Stimulated activated CD4-positive, alpha-beta T cell treated with anti-CD3 and anti-CD28 coated beads, TNF-alpha, amount 100 ng/mL, for 24 hours (primary cell): ENCODE measurements around the gene THRB.

Experiments used
- DNase-seq, 3 experiments: peaks; one replicate each; pipeline ENCODE4 v3.0.0-alpha.2; 2020; ENCODE audit warnings: low read depth in 3 of 3

Gene THRB

DNA sequence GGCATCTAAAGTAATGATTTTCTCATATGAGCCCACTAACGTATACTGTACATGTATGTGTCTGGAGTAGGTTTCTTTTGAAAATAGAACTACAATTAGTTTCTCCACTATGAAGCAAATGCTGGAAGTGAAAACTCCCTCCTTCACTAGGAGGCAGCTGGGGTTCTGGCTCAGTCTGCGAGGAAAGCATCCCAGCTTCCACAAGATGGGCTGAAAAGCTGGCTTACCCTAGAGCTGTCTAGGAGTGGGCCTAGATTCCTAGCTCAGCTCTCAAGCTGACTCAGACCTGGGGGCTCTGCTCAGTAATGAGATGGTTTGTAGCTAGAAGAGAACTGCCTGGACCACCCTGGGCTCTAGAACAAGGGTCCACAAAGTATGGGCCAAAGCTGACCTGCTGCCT is 268.3 kb downstream of the THRB start:
- no peak for DNase-seq

DNA sequence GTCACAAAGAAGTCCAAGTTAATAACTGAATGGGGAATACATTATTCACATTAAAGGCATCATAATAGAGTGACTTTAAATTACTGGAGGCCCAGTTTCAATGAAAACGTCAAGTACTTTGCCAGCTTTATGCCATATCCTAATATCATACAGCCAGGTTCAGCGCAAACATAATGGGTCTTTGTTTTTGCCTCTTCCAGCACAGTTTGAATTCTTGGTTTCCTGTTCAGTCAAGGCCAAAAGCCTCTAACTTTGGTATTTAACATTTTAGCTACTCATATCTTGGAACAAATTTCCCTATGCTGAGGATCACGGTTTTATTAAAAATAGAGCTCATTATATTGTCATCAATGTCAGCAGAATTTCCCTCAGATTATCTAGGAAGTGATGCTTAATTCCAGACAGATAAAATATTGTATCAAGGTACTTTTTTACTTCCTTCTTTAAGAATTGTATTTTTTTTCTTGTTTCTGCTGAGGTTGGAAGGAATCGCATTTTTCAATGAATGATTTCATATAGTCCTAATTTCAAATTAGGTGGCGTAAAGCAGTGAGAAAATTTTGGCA is 269.2 kb downstream of the THRB start:
- no peak for DNase-seq

DNA sequence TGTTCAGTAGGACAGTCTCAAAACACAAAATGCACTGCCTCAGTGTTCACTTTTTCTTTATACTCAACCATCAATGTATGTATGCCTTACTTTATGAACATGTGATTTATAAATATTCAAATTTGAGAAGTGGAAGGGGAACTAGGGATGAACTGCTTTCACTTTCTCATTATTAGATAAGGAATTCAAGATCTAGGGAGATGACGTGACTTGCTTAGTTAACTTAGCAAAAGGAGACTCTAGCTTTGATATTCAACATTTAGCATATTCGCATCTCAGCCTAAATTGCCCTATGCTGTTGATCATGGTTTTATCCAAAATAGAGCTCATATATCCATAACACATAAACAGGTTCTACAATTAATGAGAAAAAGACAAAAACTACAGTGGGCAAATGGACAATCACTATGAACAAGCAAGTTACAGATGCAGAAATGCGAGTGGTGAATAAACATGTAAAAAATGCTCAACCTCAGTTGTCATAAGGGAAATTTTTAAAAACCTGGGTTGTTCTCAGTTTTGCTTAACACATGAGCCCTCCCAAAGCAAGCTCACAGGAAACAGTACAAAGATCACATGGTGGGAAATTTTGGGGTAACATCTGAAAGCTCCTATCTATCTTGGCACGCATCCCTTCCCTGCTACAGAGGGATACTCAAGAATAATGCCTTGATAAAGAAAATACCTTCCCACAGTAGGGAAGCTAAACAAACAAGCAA is 269.8 kb downstream of the THRB start:
- no peak for DNase-seq

DNA sequence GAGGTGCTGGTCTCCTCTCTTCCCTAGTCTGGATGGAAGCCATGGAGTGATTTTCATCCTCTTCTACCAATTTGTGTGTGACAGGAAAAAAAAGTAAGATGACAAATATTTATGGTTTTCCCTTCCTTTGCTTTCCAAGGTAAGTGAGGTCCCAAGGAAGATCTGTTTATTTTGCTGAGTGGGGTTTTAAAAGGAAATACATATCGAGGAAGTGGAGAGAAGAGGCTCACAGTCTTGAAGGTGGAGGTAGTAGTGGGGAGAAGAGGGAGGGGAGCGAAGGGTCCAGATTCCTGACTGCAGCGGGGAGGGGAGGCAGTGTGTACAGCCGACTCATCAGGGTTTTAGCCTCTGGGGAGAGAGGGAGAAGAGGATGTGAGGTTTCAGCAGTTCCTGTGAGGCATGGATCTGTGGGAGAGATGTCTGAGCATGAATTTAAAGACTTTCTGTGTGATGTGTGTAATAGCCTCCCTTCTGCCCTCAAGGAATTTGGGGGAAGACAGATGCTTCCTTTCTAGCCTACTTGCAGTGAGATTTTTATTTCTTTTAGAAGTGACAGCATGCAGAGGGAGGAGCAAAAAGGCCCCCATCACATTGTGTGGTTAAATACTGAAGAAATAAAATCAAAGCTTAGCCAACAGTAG is 272.4 kb downstream of the THRB start:
- no peak for DNase-seq

DNA sequence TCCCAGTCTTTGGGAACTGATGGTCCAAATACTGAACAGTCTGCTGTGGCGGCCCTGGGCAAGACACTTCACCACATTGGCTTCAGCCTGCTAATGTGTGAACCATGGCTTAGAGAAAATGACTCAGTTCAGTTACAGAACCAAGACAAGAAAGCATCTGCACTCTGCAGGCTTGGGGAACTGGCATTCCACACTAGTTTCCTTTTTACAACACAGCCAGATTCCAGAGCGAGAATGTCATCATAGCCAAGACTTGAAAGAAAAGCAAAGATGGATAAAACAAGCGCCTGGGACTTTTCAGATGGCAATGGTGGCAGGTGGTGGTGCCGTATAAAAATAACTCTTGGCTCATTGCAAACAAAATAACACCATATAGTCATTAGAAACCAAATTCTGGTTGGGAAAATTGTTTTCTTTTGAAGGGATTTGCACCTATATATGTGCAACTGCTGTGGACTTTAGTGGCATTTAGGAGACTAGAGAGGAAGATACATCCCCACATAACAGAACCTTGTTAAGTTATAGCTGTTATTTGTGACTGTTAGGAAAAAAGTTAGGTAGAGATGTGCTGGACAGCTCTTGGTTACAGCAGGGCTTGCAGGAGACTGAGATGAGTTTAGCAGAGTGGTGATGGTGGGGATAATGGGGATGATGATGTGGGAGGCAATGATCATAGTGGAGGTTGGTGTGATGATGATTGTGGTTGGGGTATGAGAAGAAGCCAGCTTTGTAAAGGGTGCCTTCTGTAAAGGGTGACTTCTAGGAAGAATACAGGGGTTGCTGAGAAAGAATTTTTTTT is 273.6 kb downstream of the THRB start:
- no peak for DNase-seq

DNA sequence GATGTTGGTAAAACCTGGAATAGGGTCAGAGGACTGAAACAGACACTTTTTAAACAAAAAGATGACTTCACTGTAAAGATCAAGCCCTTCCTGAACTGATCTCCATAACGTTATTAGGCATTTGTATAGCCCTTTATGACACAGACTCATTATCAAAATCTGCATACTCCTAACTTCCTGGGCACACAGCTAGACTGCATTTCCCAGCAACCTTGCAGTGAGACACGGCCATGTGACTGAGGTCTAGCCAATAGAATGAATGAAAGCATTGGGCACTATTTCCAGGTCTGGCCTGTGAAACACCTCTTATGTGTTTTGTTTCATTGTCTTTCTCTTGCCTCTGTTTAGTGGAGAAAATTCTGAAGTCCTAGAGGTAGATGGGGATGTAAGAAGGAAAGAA is 279.1 kb downstream of the THRB start:
- DNase-seq = no peak

DNA sequence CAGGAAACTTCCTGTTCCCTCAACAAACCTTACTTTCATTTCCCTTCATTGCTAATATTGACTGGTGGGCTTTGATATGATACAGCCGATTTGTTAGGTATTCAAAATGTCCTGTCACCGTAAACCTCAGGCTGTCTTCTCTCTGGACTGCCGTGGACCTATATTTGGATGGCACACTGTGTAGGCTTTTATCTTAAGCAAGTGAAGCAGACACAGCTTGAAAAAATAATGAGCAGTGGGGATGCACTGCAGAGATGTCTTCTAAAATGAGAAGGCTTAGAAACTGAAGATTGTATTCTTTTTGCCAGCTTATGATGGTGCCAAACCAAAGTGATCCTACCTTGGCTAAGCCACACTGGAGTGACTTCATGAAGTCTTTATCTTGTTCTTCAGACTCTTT is 283.3 kb downstream of the THRB start:
- DNase-seq = no peak

DNA sequence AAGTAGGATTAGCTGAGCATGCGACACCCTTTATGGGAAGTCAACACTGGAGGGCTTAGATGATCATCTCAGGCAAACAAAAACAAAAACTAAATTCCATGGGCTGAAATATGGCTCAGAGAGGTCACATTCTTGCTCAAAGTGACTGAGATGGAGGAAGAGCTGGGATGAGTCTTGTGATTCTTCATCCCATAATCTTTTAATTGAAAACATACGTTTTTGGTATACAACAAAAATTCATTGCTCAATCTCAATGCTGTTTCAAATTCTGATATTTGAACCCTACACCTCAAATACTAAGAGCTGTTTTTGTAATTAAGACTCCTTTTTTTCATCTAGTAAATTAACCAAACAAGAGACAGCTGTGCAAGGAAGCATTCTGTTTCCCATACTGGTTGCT is 292.6 kb downstream of the THRB start:
- no peak for DNase-seq

DNA sequence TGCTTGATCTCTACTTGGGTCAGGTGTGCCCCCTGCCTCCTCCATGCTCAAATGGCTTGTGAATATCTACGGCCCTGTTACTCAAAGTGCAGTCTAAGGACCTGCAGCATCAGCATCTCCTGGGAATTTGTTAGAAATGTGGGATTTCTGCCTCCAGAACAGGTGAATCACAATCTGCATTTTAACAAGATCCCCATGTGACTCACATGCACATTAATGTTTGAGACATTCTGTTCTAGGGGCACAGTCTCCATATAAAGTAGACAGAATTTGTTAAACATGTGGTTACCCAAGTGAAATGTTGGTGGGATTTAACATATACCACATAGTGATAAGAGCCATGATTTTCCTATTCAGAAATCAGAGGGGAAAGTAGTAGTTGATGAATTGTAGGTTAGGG is 293.3 kb downstream of the THRB start:
- no peak for DNase-seq

DNA sequence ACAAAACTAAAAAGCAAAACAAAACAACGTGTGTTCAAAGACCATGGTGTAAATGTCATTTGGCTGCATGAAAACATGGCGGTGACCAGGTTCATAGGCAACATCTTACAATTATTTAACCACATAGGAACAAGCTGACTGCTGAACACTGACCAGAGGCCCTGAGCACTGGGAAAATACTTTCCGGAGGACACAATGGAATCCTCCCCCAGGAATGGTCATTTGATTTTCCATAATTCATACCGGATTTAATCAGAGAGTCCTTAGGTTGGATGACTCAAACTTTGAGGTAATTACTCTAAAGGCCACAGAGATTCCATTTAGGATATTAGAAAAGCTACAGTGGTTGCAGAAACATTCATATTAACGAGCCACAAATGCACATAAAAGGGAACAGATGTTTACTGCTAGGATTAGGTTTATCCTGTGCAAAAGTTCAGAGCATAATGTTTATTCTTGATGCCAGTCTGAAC is 294.8 kb downstream of the THRB start:
- no peak for DNase-seq

DNA sequence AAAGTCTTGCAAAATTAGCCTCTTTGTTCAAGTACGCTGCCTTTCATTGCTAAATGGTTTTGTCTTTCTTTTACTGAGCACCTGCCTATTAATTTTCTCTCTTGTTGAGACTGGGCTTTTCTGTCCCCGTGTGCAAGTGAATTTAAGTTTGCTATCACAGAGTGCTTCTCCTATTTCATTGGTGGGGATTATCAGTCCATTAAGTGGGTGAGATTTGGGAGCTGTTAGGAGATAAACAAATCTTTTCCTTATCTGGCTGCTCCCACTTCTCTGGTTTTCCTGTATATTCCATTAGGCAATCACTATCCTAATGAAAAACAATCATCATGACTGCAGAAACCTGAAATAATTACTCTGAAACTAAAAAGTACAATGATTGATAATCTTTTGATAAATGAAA is 295.4 kb downstream of the THRB start:
- no peak for DNase-seq

DNA sequence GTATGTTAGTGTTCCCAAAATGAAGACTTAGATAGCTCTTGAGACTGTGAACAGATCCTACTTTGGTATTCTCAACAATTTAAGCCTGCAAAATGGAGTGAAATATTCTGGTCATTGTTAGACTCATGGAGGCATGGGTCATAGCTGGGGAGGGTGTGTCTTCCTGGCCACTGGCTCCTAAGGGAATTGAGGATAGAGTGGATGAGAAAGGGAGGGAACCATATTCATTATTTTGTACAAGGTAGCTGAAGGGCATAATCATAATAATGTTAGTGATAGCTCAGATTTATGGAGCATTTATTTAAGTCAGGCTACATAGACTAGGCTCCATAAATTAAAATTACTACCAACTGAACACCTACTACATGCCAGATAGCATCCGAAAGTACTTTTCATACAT is 295.9 kb downstream of the THRB start:
- DNase-seq = no peak

DNA sequence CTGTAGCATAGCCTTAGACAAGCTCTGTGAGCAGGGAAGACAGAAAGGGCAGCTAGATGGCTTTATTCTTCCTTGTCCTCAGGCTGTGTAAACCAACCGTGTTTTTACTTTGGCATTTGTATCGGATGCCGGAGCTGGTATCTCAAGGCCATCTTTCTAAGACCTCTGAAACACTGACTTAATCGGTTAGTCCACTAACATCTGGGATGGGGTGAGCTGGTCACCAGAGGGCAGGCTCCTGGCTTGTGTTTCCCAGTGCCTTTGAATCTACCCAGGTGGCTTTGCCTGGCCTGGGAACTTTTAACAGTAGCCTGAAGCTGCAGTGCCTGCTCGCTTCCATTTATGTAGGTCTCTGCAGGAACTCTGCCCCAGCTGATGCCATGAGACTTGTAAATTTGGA is 296.8 kb downstream of the THRB start:
- DNase-seq = no peak

DNA sequence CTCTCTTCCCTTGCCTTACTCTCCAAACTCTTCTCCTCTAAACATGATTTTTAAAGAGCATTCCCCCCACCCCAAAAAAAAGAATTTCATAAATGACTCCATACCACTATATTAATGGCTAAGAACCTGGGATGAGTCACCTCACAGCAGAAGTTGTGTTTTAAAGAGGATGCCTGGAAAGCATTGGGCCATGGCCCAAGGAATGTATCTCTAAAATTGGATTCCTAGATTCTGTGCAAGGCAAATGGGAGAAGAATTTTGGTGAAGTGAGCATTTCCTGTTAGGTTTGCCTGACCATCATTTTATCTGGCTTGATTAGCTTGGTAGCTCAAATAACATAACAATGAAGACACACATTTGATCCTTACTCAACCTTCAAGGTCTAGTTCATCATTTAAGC is 298.1 kb downstream of the THRB start:
- no peak for DNase-seq

DNA sequence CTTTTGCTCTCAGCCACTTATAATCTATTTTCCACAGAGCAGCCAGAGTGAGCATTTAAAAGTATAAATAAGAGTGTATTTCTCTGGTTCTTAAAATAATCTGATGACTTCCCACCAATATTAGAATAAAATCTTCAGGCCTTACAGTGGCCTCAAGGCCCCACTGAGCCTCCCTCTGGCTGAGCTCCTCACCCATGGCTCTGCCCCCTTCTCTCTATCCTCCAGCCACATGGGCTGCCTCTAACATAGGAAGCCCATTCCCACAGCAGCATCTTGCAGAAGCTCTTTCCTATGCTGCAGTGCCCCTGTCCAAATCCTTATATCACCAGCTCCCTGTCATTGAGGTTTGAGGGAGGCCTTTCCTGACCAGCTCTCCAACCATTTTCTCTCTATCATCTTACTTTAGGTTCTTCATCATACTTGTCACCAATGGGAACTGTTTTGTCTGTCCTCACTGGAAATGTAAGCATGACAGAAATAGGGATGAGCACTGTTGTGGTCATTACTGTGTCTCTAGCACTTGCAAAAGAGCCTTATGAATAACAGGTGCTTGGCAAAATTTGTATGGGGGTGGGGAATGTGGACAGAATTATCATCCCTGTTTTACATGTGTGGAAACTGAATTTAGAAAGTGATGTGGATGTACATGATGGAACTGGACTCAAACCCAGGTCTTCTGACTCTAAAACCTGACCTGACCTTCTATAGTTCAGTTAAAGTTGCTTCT is 299.0 kb downstream of the THRB start:
- no peak for DNase-seq

DNA sequence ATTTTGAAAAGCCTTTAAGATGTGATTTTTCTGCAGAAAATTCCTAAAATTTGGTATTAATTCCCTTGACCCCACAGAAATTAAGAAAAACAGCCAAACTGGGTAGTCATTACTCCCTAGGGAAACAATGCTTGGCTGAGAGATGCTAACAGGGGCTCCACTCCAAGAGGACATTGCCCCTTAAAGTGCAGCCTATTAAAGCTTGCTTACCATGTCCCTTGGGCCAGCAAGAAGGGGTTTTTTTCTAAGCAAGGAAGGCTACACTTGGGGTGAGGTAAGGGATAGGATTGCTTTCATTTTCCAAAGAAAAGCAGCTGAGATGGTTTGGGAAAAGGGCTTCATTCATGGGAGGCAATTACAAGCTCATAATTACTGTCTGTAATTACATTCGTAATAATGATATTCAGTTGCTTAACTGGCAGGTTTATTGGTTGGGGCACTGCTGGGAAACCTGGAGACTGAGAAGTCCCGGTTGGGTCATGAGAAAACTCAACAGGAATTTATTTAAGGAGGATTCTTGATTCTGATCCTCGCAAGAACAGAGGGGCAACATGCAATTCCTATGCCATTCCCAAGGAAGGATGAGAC is 302.1 kb downstream of the THRB start:
- no peak for DNase-seq

DNA sequence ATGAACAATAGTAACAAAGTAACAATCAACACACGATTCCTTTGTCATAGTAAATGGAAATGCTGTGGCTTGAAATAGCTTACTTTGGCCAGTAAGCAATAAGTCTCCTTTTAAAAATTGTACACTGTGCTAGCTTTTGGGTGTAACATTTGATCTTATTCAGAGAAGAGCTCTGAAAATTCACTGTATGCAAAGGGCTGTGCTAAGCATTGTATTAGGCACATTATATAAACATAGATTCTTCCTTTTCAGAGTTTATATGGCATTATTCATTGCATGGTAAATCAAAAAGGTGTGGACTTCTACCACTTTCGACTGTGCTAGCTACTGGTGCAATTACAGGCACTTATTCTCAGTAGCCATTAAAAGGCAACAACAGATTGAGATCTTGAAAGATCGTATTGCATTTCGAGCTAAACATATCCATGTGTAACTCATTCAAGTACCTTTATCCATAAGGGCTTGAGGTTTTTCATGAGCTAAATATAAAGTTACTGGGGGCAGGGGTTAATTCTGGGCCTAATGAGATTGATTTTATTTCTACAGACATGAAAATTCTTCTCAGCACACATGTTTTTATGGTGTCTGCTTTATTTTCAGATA is 302.7 kb downstream of the THRB start:
- DNase-seq = no peak

DNA sequence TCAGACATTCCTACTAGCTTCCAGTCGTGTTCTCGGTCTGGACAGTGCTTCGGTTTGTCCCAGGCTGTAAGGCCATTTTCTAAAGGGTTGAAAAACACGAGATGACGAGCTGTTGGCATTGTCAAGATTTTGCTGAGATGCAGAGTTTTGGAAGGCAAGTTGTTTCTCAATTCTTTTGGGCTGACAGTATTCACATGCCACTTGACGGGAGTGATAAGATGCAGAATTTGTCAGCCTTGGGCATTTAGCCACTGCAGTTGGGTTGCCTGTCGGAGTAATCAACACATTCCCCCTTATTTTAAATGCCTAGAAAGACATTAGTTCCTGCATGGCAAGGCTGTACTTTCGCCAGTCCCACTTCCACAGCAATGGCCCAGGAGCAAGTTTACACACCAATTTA is 304.4 kb downstream of the THRB start:
- DNase-seq = no peak

DNA sequence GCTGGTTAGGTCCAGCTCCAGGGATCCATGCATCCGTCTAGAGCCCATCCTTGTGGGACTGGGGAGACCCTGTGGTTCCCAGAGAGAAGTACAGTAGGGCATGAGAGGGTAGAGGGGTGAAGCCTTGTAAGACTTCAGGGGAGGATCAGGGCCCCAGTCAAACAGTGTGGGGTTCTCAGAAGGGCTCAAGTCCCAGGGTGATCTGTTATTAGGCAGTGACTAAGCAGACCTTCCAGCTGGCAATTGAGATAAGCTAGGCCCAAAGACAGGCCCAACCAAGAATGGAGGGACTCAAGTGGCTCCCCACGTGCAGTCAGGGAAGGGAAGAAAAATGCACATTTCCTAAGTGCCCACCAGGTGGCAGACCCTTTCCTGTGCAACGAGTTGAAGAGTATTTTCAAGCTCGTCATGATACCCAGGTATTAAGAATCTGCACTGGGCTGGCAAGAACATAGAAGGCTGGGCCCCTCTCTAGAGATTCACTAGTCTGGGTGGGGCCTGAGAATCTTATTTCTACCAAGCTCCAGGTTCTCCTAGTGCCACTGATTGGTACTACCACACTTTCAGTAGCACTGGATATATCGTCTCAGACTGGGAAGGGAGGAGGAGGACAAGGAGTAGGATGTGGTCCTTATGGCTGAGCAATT is 308.8 kb downstream of the THRB start:
- DNase-seq = peak in 2 of 3 experiments; percentile 2 to 14

DNA sequence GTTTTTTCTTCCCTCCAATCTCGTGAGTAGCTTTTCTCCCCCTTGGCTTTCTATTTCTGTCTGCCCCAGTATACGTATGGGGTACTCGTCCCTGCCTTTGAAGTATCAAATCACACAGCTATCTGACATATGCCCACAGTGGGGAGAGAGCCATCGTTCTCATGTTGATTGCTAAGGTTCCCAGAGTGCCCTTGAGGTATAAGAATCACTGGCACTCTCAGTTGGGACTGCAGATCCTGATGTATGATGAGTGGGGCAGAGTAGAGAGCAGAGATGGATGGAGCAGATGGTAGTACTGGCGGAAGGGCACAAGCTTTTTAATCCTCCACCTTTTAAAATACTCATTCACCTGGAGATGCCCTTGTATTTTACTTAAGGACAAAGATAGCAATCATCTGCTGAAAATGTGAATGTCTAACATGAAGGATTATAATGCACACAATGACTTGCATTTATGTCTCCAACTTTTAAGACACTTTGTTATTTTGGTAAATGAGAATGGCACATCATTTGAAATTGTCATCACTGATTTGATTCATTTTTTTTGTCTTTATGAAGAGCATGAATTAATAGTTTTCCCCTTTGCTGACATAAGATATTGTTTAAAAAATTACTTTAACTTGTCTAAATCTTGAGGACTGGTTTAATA is 310.0 kb downstream of the THRB start:
- DNase-seq = no peak
